Measurements from ENCODE around the gene ZNF33B. TPM values are rescaled to one million over a fixed set of nuclear protein-coding genes. Genes with fewer than 3 reads are reported as not detected.
"Not testable (repeated sequence)": the region's sequence is repeated elsewhere in the genome, so short reads cannot be mapped to it uniquely, and the experiment has no call there.

The ZNF33B gene
- total RNA-seq, result 10 to 100 TPM; 25.6 to 32.6 TPM

GRCh38 chr10:42638055-42638820 is at the start of gene ZNF33B:
ZNF33B (minus strand) TSS chr10:42638570; CDS start chr10:42636928, 1,642 bp downstream.
- H3K4me1 ChIP-seq (replicated peaks), result no peaks in the 10 kb centered on the region
- H3K27me3 ChIP-seq (replicated peaks; ENCODE audit: insufficient read depth), result no peaks in the 10 kb centered on the region
- H3K36me3 ChIP-seq, result no peaks in the 10 kb centered on the region
- TF ChIP-seq CTCF (IDR thresholded peaks at IDR 0.05) (peak in 1 of 4 experiments; percentile 7), POLR2A (IDR thresholded peaks at IDR 0.05) (peak; percentile 73), POLR2AphosphoS5 (IDR thresholded peaks at IDR 0.05) (peak; percentile 89)
- under 1% methylated on average over 50 of the region's 62 CpGs for WGBS
- intact Hi-C loops (cut with DNase I), result loop anchor here (5.0 to 10.0 kb wide), 2 partner anchors 83 to 144 kb away; partner anchors contain the start of gene BMS1
- peak within 1 kb of the TSS; percentile 95 to 96 for H3K27ac ChIP-seq
- H3K4me3 ChIP-seq, result peak within 1 kb of the TSS; percentile 68 to 71
- no peaks in the 10 kb centered on the region for H3K9me3 ChIP-seq
- peak; percentile 97 for DNase-seq (ENCODE audit: low spot score)

- WGBS, result 59% methylated on average over 2 of the region's 2 CpGs
- H3K4me3 ChIP-seq, result no peak overlapping the region
- H3K9me3 ChIP-seq, result no peaks in the 10 kb centered on the region
- TF ChIP-seq POLR2A (IDR thresholded peaks at IDR 0.05), result no peak
- intact Hi-C loops (cut with DNase I), result no loop called here
- no peak overlapping the region for H3K27ac ChIP-seq
- DNase-seq (ENCODE audit: low spot score), result no peak
- no peaks in the 10 kb centered on the region for H3K27me3 ChIP-seq (replicated peaks; ENCODE audit: insufficient read depth)
- no peaks in the 10 kb centered on the region for H3K36me3 ChIP-seq
- H3K4me1 ChIP-seq (replicated peaks), result no peaks in the 10 kb centered on the region
These were observed 46.1 kb upstream of the ZNF33B start for GRCh38 chr10:42684517-42684916.

GRCh38 chr10:42680267-42680666 is 41.9 kb upstream of the ZNF33B start:
- Histone ChIP-seq H3K27ac (no peak overlapping the region), H3K9me3 (no peaks in the 10 kb centered on the region), H3K36me3 (no peaks in the 10 kb centered on the region), H3K27me3 (replicated peaks; ENCODE audit: insufficient read depth) (no peaks in the 10 kb centered on the region), H3K4me3 (no peak overlapping the region), H3K4me1 (replicated peaks) (no peaks in the 10 kb centered on the region)
- intact Hi-C loops (cut with DNase I), result no loop called here
- WGBS, result 70% methylated on average over 1 of the region's 1 CpG
- TF ChIP-seq POLR2A (IDR thresholded peaks at IDR 0.05), result no peak
- no peak for DNase-seq (ENCODE audit: low spot score)

GRCh38 chr10:42665181-42665979 is 27.0 kb upstream of the ZNF33B start:
- DNase-seq (ENCODE audit: low spot score); H3K27ac ChIP-seq: not testable (repeated sequence)

GRCh38 chr10:42654419-42654818 is 16.0 kb upstream of the ZNF33B start:
- intact Hi-C loops (cut with DNase I), result no loop called here
- WGBS, result 81% methylated on average over 6 of the region's 6 CpGs
- H3K9me3 ChIP-seq, result no peaks in the 10 kb centered on the region
- H3K27ac ChIP-seq, result no peak overlapping the region
- TF ChIP-seq POLR2A (IDR thresholded peaks at IDR 0.05) (no peak), POLR2AphosphoS5 (IDR thresholded peaks at IDR 0.05) (no peak), CTCF (IDR thresholded peaks at IDR 0.05) (no peak)
- no peak for DNase-seq (ENCODE audit: low spot score)
- no peaks in the 10 kb centered on the region for H3K4me1 ChIP-seq (replicated peaks)
- no peaks in the 10 kb centered on the region for H3K27me3 ChIP-seq (replicated peaks; ENCODE audit: insufficient read depth)
- no peak overlapping the region for H3K4me3 ChIP-seq
- no peaks in the 10 kb centered on the region for H3K36me3 ChIP-seq

More at GRCh38 chr10:42665181-42665979, 27.0 kb upstream of the ZNF33B start:
- H3K27me3 ChIP-seq (replicated peaks; ENCODE audit: insufficient read depth); H3K4me3 ChIP-seq; H3K36me3 ChIP-seq; intact Hi-C loops (cut with DNase I); H3K9me3 ChIP-seq; H3K4me1 ChIP-seq (replicated peaks): not testable (repeated sequence)
- 84% methylated on average over 24 of the region's 24 CpGs for WGBS

GRCh38 chr10:42652858-42653257 is 14.5 kb upstream of the ZNF33B start:
- intact Hi-C loops (cut with DNase I), result no loop called here
- Histone ChIP-seq H3K27me3 (replicated peaks; ENCODE audit: insufficient read depth) (no peaks in the 10 kb centered on the region), H3K27ac (no peak overlapping the region), H3K36me3 (no peaks in the 10 kb centered on the region), H3K9me3 (no peaks in the 10 kb centered on the region), H3K4me3 (no peak overlapping the region), H3K4me1 (replicated peaks) (no peaks in the 10 kb centered on the region)
- DNase-seq (ENCODE audit: low spot score), result no peak
- TF ChIP-seq POLR2AphosphoS5 (IDR thresholded peaks at IDR 0.05) (no peak), POLR2A (IDR thresholded peaks at IDR 0.05) (no peak), CTCF (IDR thresholded peaks at IDR 0.05) (no peak)
- WGBS, result 45% methylated on average over 2 of the region's 2 CpGs
